GM12891 (cell line): ENCODE results near the gene GUCY2C. TPM values are rescaled to one million over a fixed set of nuclear protein-coding genes. Genes with fewer than 3 reads are reported as not detected.
"Not testable (repeated sequence)": the region's sequence is repeated elsewhere in the genome, so short reads cannot be mapped to it uniquely, and the experiment has no call there.

Source experiments
- DNase-seq: peaks from one replicate; pipeline ENCODE4 v3.0.0; 2011; ENCODE audit warnings: low spot score; ENCODE audit not compliant: insufficient read length
- FAIRE-seq: peaks from 2 replicates; lab custom pipeline; 2011; peaks lifted over from hg19 to GRCh38; lab: Jason Lieb, UNC
- PAX5 ChIP-seq: IDR thresholded peaks from 2 replicates; pipeline ENCODE4 v1.6.1; 2011; ENCODE audit warnings: low read length, moderate library complexity, mild to moderate bottlenecking; ENCODE audit not compliant: insufficient read depth, severe bottlenecking
- POLR2A ChIP-seq: IDR thresholded peaks from 2 replicates; pipeline ENCODE4 v1.6.1; 2011; ENCODE audit warnings: low read depth, low read length, control low read depth
- POLR2AphosphoS5 ChIP-seq: IDR thresholded peaks from 2 replicates; pipeline ENCODE4 v1.6.1; 2011; ENCODE audit warnings: low read depth, low read length, control low read depth
- POU2F2 ChIP-seq: IDR thresholded peaks from 2 replicates; pipeline ENCODE4 v1.6.1; 2011; ENCODE audit warnings: low read depth, mild to moderate bottlenecking, control low read depth, low read length, moderate library complexity
- SPI1 ChIP-seq: IDR thresholded peaks from 2 replicates; pipeline ENCODE4 v1.6.1; 2011; ENCODE audit warnings: low read depth, low read length, control low read depth
- TAF1 ChIP-seq: IDR thresholded peaks from 2 replicates; pipeline ENCODE4 v1.6.1; 2011; ENCODE audit warnings: low read depth, low read length, control low read depth
- polyA plus RNA-seq: library from polyadenylated mRNA; unstranded; fragments of >200 nt; gene quantifications from one replicate; pipeline ENCODE4 v1.2.1, GENCODE V29; 2012; ENCODE audit warnings: low read depth, missing spikeins, inconsistent platforms; ENCODE audit not compliant: missing spikeins

Gene GUCY2C
- 0.21 TPM for polyA plus RNA-seq

GRCh38 chr12:14696265-14696741 is at the start of gene GUCY2C:
GUCY2C (minus strand) TSS chr12:14696599; CDS start chr12:14696448, 151 bp downstream.
- DNase-seq: no peak
- no peak for FAIRE-seq
- TF ChIP-seq SPI1 (no peak), TAF1 (no peak), POLR2AphosphoS5 (no peak), POU2F2 (no peak), POLR2A (no peak)

GRCh38 chr12:14743061-14743460 is 46.7 kb upstream of the GUCY2C start:
- DNase-seq (no peak), FAIRE-seq (no peak)
- TF ChIP-seq POLR2AphosphoS5: no peak
- no peak for TF ChIP-seq TAF1
- TF ChIP-seq SPI1: no peak
- no peak for TF ChIP-seq POU2F2
- no peak for TF ChIP-seq PAX5
- TF ChIP-seq POLR2A: no peak

GRCh38 chr12:14741942-14742341 is 45.5 kb upstream of the GUCY2C start:
- DNase-seq: no peak
- no peak for FAIRE-seq

GRCh38 chr12:14741153-14741552 is 44.8 kb upstream of the GUCY2C start:
- DNase-seq (no peak), FAIRE-seq (peak; percentile 64)
- TF ChIP-seq TAF1 (no peak), PAX5 (peak; percentile 16)

More at GRCh38 chr12:14741942-14742341, 45.5 kb upstream of the GUCY2C start:
- TF ChIP-seq PAX5 (no peak), TAF1 (no peak), POLR2AphosphoS5 (no peak), SPI1 (no peak), POU2F2 (no peak)

GRCh38 chr12:14736441-14736840 is 40.0 kb upstream of the GUCY2C start:
- FAIRE-seq, DNase-seq: not testable (repeated sequence)

- DNase-seq: no peak
- no peak for FAIRE-seq
These were observed 35.4 kb upstream of the GUCY2C start for GRCh38 chr12:14731821-14732220.

GRCh38 chr12:14729586-14729985 is 33.2 kb upstream of the GUCY2C start:
- TF ChIP-seq POLR2AphosphoS5: no peak
- no peak for TF ChIP-seq POU2F2
- no peak for TF ChIP-seq POLR2A
- TF ChIP-seq TAF1: no peak
- no peak for TF ChIP-seq PAX5
- no peak for TF ChIP-seq SPI1
- FAIRE-seq (no peak), DNase-seq (no peak)

More at GRCh38 chr12:14731821-14732220, 35.4 kb upstream of the GUCY2C start:
- TF ChIP-seq SPI1 (no peak), TAF1 (no peak), POLR2AphosphoS5 (no peak), PAX5 (no peak), POLR2A (no peak), POU2F2 (no peak)

GRCh38 chr12:14723763-14724162 is 27.4 kb upstream of the GUCY2C start:
- DNase-seq: peak; percentile 9
- TF ChIP-seq PAX5 (no peak), POLR2A (no peak), POLR2AphosphoS5 (no peak), SPI1 (no peak), POU2F2 (no peak), TAF1 (no peak)
- FAIRE-seq: peak; percentile 55

- TF ChIP-seq TAF1 (no peak), SPI1 (no peak), POLR2A (no peak), POLR2AphosphoS5 (no peak), PAX5 (no peak), POU2F2 (no peak)
- peak; percentile 43 for FAIRE-seq
- DNase-seq: peak; percentile 14
These were observed 20.5 kb upstream of the GUCY2C start for GRCh38 chr12:14716848-14717444.

GRCh38 chr12:14714437-14714836 is 18.0 kb upstream of the GUCY2C start:
- DNase-seq: no peak
- FAIRE-seq: no peak

More at GRCh38 chr12:14714437-14714836, 18.0 kb upstream of the GUCY2C start:
- TF ChIP-seq SPI1: no peak
- no peak for TF ChIP-seq TAF1
- TF ChIP-seq POLR2A: no peak
- TF ChIP-seq POU2F2: no peak
- TF ChIP-seq POLR2AphosphoS5: no peak
- no peak for TF ChIP-seq PAX5
